Effector memory CD4-positive, alpha-beta T cell (primary cell): ENCODE data around the gene PCDH19.

Source experiments
- DNase-seq, 3 donors: peaks; one replicate each; pipeline ENCODE4 v3.0.0-alpha.2; 2020
- H3K27ac ChIP-seq: 2 replicates; pipeline ENCODE4 v1.7.0; 2013; ENCODE audit warnings: mild to moderate bottlenecking, low read length, moderate library complexity; ENCODE audit not compliant: insufficient read depth, poor library complexity, severe bottlenecking
- H3K27me3 ChIP-seq: replicated peaks from 2 replicates; pipeline ENCODE4 v1.7.0; 2013; ENCODE audit warnings: mild to moderate bottlenecking, low read length; ENCODE audit not compliant: insufficient read depth, control insufficient read depth, poor library complexity, severe bottlenecking
- H3K36me3 ChIP-seq: 2 replicates; pipeline ENCODE4 v1.7.0; 2013; ENCODE audit warnings: mild to moderate bottlenecking, low read length, moderate library complexity; ENCODE audit not compliant: control insufficient read depth, insufficient read depth
- H3K4me1 ChIP-seq: 2 replicates; pipeline ENCODE4 v1.7.0; 2013; ENCODE audit warnings: low read length, mild to moderate bottlenecking; ENCODE audit not compliant: control insufficient read depth, insufficient read depth, poor library complexity, severe bottlenecking
- H3K4me3 ChIP-seq: 2 replicates; pipeline ENCODE4 v1.7.0; 2013; ENCODE audit warnings: low read length, low read depth, mild to moderate bottlenecking; ENCODE audit not compliant: insufficient read depth, poor library complexity, severe bottlenecking
- H3K9me3 ChIP-seq: 2 replicates; pipeline ENCODE4 v1.7.0; 2013; ENCODE audit warnings: mild to moderate bottlenecking, low read length, moderate library complexity; ENCODE audit not compliant: control insufficient read depth

PCDH19 gene

GRCh38 chrX:100405424-100405823 lies 4.6 kb downstream of the PCDH19 start:
- Histone ChIP-seq H3K4me1 (peaks cover 3% of the 10 kb centered on the region), H3K4me3 (no peak overlapping the region), H3K9me3 (no peaks in the 10 kb centered on the region), H3K36me3 (no peaks in the 10 kb centered on the region), H3K27ac (no peak overlapping the region), H3K27me3 (peaks cover 10% of the 10 kb centered on the region)
- no peak for DNase-seq

GRCh38 chrX:100404851-100405250 lies 5.2 kb downstream of the PCDH19 start:
- Histone ChIP-seq H3K27ac (no peak overlapping the region), H3K27me3 (peaks cover 10% of the 10 kb centered on the region), H3K4me3 (no peak overlapping the region), H3K9me3 (no peaks in the 10 kb centered on the region), H3K36me3 (no peaks in the 10 kb centered on the region), H3K4me1 (peaks cover 3% of the 10 kb centered on the region)
- DNase-seq = no peak

- no peak overlapping the region for H3K4me3 ChIP-seq
- no peak for DNase-seq
- H3K27ac ChIP-seq = no peak overlapping the region
- no peaks in the 10 kb centered on the region for H3K9me3 ChIP-seq
- H3K27me3 ChIP-seq = no peaks in the 10 kb centered on the region
- no peaks in the 10 kb centered on the region for H3K4me1 ChIP-seq
- no peaks in the 10 kb centered on the region for H3K36me3 ChIP-seq
These were observed 14.3 kb downstream of the PCDH19 start for GRCh38 chrX:100395781-100396180.

- no peak overlapping the region for H3K4me3 ChIP-seq
- no peak overlapping the region for H3K27ac ChIP-seq
- DNase-seq = no peak
- H3K27me3 ChIP-seq = no peaks in the 10 kb centered on the region
- H3K4me1 ChIP-seq = no peaks in the 10 kb centered on the region
- H3K36me3 ChIP-seq = no peaks in the 10 kb centered on the region
- H3K9me3 ChIP-seq = no peaks in the 10 kb centered on the region
These were observed 28.5 kb downstream of the PCDH19 start for GRCh38 chrX:100381619-100382018.

- Histone ChIP-seq H3K9me3 (no peaks in the 10 kb centered on the region), H3K4me3 (no peak overlapping the region), H3K4me1 (no peaks in the 10 kb centered on the region), H3K27me3 (no peaks in the 10 kb centered on the region), H3K27ac (no peak overlapping the region), H3K36me3 (no peaks in the 10 kb centered on the region)
- DNase-seq = no peak
These were observed 30.6 kb downstream of the PCDH19 start for GRCh38 chrX:100379388-100379986.

- no peaks in the 10 kb centered on the region for H3K9me3 ChIP-seq
- DNase-seq = no peak
- H3K27me3 ChIP-seq = no peaks in the 10 kb centered on the region
- no peak overlapping the region for H3K27ac ChIP-seq
- H3K4me3 ChIP-seq = no peak overlapping the region
- H3K36me3 ChIP-seq = no peaks in the 10 kb centered on the region
- H3K4me1 ChIP-seq = no peaks in the 10 kb centered on the region
These were observed 32.2 kb downstream of the PCDH19 start for GRCh38 chrX:100377826-100378225.

GRCh38 chrX:100376576-100376975 lies 33.5 kb downstream of the PCDH19 start:
- Histone ChIP-seq H3K36me3 (no peaks in the 10 kb centered on the region), H3K27ac (no peak overlapping the region), H3K27me3 (no peaks in the 10 kb centered on the region), H3K9me3 (no peaks in the 10 kb centered on the region), H3K4me1 (no peaks in the 10 kb centered on the region), H3K4me3 (no peak overlapping the region)
- DNase-seq = no peak

- H3K4me1 ChIP-seq = no peaks in the 10 kb centered on the region
- H3K27ac ChIP-seq = no peak overlapping the region
- no peak overlapping the region for H3K4me3 ChIP-seq
- no peak for DNase-seq
- H3K27me3 ChIP-seq = no peaks in the 10 kb centered on the region
- H3K36me3 ChIP-seq = no peaks in the 10 kb centered on the region
- no peaks in the 10 kb centered on the region for H3K9me3 ChIP-seq
These were observed 36.4 kb downstream of the PCDH19 start for GRCh38 chrX:100373673-100374072.

- Histone ChIP-seq H3K27ac (no peak overlapping the region), H3K9me3 (no peaks in the 10 kb centered on the region), H3K36me3 (no peaks in the 10 kb centered on the region), H3K4me3 (no peak overlapping the region), H3K4me1 (no peaks in the 10 kb centered on the region), H3K27me3 (no peaks in the 10 kb centered on the region)
- DNase-seq = no peak
These were observed 41.9 kb downstream of the PCDH19 start for GRCh38 chrX:100368167-100368566.

GRCh38 chrX:100363896-100364295 lies 46.2 kb downstream of the PCDH19 start:
- Histone ChIP-seq H3K27me3 (no peaks in the 10 kb centered on the region), H3K4me3 (no peak overlapping the region), H3K9me3 (no peaks in the 10 kb centered on the region), H3K36me3 (no peaks in the 10 kb centered on the region), H3K4me1 (no peaks in the 10 kb centered on the region), H3K27ac (no peak overlapping the region)
- DNase-seq = no peak
